HG02973 (cell line): Measurements from ENCODE around the gene CNTLN.
"Not testable (repeated sequence)": the region's sequence is repeated elsewhere in the genome, so short reads cannot be mapped to it uniquely, and the experiment has no call there.

Source experiments
- ATAC-seq: cut with Tn5 transposase; IDR thresholded peaks from one replicate; pipeline ENCODE4 v1.9.1; 2021; ENCODE audit warnings: moderate library complexity; ENCODE audit not compliant: unreplicated experiment

Gene CNTLN

DNA sequence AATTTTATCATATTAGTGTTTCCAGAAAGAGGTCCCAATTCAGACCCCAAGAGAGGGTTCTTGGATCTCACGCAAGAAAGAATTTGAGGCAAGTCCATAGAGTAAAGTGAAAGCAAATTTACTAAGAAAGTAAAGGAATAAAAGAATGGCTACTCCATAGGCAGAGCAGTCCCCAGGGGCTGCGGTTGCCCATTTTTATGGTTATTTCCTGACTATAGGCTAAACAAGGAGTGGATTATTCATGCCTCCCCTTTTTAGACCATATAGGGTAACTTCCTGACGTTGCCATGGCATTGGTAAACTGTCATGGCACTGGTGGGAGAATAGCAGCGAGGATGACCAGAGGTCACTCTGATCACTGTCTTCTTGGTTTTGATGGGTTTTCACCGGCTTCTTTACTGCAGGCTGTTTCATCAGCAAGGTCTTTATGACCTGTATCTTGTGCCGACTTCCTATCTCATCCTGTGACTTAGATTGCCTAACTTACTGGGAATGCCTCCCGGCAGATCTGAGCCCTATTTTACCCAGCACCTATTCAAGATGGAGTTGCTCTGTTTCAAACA is 262.4 kb downstream of the CNTLN start:
- ATAC-seq, result not testable (repeated sequence)

DNA sequence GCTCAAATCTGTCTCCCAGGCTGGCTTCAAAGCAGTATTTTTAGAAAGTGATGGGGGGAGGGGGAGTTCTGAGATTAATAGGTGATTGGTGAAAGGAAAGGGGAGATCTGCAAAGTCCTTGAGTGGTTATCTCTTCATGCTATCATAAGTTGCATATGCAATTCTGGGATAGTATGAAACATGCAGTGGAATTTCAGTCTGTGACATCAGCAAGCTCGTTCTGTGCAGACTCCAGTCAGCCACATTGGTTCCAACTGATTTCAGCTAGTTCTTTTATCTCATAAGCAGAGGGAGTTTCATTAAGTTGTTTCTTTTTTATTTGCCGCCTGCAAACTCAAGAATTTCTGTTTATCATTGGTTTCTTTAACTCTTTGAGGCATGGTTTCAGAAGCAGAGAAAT is 263.5 kb downstream of the CNTLN start:
- no peak for ATAC-seq

DNA sequence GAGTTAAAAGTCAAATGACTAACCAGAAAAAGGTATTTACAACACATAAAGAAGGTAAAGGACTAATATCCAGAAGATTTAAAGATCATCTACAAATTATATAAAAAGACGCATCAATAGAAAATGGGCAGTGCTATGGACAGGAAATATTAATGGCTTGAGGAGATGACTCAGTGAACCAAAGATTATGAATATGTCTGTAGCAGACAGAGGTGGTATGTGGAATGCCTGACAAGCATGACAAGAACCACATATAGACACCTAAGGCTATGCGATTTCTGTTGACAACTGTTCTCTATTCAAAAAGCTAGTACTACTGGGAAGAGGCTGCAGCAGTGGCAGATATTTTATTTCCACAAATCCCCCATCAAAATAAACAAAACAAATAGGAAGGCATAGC is 267.0 kb downstream of the CNTLN start:
- no peak for ATAC-seq

DNA sequence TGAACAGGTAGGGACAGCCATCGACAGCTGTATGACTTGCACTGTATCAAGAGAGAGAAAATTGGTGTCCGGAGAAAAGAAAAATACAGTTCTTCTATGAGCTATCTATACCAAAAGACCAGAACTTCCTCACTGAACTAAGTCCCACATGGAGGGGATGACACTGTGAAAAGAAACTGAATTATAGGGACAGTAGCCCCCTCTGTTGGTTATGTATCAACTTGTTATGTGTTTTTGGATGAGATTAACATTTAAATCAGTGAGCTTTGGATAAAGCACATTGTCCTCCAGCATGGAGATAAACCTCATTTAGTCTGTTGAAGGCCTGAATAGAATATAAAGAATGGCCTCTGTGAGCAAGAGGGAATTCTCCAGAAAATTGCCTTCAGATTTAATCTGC is 267.5 kb downstream of the CNTLN start:
- ATAC-seq, result no peak

DNA sequence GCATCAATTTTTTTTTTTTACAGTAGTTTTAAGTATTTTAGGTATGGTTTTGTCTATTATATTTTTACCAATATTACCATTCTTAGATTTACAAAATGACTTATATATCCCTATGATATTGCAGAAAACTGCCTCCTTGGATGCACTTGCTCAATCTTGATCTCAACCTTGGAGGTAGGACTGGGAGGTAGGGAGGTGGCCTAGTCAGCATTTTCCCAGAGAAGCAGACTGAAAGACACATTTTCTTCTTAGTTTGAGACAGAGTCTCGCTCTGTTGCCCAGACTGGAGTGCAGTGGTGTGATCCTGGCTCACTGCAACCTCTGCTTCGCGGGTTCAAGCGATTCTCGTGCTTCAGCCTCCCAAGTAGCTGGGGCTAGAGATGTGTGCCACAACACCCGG is 268.7 kb downstream of the CNTLN start:
- ATAC-seq, result no peak

DNA sequence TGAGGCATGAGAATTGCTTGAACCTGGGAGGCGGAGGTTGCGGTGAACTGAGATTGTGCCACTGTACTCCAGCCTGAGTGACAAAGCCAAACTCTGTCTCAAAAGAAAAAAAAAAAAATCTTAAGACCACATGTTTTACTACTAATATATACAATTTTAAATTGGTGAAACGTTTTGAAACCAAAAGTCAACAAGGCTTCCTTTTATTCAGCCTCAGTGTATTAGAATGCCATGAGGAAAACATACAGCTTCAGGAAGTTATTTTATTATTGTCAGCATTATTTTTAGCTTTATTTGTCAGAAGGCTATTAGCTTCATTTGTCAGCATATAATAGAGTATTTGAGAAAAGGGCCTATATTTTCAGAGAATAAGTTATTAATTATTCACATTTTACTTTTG is 280.1 kb downstream of the CNTLN start:
- ATAC-seq, result no peak

DNA sequence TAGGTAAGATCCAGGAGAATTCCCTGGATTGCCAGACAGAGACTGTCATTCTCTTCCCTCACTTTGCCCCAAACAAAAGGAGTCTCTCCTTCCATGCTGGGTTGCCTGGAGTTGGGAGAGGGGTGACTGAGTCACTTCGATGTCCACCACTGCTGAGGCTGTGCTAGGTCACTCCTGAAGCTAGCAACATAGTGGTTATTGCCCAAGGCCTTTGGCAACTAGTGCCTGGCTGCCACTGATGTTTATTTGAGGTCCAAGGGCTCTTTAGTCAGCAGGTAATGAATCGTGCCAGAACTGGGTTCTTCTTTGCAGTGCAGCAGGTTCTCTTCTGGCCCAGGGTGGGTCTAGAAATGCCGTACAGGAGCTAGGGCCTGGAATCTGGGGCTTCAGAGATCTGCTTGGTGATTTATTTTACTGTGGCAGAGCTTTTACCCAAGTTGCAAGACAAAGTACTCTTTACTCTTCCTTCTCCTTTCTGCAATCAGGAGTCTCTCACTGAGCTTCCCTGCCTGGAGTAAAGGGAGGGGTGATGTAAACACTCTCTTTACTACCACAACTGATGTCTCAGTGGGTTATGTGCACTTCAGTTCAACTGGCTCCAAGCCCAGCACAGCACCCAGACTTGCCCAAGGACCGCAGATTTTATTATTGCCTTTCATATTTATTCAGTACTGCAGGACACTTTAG is 288.3 kb downstream of the CNTLN start:
- ATAC-seq, result no peak

DNA sequence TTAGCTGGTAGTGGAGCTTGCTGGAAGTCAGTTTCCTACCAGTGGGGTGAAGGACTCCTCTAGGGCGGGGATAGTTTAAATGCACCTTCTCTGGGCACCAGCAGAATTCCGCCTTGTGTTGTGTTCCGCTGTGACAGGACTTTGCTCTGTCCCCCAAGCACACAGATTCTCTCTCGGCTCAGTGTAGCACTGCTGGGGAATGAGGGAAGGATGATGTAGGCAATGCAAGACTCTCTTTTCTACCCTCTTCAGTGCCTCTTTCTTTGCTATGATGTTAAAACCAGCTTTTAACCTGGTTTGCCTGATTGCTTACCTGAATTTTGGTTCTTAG is 288.8 kb downstream of the CNTLN start:
- no peak for ATAC-seq

DNA sequence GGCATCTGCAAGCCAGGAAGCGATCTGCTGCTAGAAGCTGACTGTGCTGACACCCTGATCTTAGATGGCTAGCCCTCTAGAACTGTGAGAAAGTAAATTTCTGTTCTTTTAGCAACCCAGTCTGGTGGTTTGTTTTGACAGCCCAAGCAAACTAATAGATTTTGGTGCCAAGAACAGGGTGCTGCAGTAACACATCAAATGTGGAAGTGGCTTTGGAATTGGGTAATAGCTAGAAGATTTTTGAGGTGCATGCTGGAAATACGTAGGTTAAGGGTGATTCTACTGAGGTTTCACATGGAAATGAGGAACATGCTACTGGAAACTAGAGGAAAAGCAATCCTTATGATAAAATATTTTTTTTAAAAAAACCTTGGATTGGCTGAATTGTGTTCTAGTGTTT is 290.5 kb downstream of the CNTLN start:
- no peak for ATAC-seq

DNA sequence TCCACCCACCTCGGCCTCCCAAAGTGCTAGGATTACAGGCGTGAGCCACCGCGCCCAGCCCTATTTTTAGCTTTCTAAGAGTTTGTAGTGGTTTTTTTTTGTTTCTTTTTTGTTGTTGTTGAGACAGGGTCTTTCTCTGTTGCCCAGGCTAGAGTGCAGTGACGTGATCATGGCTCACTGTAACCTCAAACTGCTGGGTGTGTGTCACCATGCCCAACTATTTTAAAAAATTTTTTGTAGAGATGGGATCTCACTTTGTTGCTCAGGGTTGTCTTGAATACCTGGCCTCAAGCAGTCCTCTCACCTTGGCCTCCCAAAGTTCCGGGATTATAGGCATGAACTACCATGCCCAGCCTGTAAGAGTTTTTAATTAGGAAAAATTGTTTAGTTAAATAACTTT is 298.7 kb downstream of the CNTLN start:
- ATAC-seq, result no peak

DNA sequence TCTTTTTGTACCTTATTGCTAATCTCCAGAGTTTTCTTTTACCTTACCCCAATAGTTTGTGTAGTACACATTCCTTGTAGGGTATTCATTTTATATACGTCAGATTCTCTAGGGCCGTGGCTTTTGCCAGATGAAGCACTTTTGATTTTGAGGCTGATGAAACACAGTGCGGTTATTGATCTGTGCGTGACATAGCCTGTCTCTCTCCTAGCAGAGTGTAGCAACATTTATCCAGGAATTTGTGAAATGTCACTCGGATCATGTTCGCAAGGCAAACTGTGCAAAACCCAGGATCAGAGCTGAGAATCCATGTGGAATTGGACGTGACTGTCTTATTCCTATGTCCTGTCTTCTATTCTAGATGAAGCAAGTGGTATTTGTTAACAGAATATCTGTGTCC is 302.0 kb downstream of the CNTLN start:
- no peak for ATAC-seq

DNA sequence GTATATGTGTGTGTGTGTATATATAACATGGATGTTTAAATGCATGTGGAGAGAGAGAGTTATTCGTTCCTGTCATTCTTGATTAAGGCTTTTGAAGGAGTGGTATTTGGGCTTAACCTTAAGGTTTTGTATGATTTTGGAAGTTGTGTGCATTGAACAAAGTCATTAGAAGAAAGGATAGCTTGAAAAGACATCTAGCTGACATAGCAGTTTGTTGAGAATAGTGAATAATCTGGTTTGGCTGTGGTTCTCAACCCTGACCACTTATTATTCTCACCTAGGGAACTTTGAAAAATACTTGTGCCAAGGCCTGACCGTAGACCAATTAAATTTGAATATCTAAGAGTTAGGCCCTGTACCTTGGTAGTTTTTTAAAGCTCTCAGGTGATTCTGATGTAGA is 303.0 kb downstream of the CNTLN start:
- ATAC-seq, result no peak

DNA sequence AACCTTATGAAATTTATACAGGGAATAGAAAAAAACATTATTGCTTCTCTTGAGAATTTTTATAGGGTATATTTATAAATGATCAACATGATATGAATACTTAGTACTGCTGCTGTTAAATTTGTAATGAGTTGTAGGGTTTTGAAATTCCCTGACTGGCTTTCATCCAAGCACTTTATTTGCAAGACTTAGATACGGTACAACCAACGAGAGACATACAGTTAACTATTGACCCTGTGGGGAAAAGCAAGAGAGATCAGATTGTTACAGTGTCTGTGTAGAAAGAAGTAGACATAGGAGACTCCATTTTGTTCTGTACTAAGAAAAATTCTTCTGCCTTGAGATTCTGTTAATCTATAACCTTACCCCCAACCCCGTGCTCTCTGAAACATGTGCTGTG is 310.3 kb downstream of the CNTLN start:
- not testable (repeated sequence) for ATAC-seq

DNA sequence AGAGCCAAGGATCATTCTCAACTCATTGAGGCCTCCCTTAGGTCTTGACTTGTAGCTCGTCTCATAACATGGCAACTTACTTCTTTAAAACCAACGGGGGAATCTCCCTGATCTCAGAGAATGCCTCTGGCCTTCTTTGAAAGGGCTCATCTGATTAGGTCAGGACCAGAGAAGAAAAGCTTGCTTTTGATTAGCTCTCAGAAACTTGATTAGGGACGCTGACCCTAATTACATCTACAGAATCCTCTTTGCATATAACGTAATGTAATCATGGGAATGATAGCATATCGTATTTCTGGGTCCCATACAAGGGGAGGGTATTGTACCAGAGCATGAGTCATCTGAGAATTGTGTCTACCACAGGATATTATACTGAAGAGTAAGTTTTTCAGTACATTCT is 318.9 kb downstream of the CNTLN start:
- ATAC-seq, result no peak

DNA sequence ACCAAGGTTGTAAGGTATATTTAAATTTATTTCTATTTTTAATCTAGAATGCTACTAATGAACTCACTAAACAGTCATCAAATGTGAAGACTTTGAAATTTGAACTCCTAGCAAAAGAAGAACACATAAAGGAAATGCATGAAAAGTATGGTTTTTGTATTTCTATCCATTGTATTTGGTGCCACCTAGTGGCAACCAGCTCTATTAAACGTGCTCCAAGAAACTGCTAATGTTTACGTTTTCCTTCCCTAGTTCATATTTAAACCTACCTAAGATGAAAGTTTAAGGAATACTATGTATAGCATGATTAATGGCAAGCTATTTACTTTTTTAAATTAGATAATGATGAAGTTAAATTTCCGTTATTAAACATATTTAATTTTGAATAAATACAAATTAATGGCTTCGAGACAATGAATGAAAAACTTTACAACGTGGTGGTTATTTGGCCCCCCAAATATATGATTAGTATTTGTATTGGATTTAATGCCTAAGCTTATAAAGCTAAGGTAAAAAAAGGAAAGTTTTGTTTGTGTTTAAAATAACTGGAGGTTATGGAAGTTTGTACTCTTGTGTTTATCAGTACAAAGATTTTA is 328.1 kb downstream of the CNTLN start:
- no peak for ATAC-seq

DNA sequence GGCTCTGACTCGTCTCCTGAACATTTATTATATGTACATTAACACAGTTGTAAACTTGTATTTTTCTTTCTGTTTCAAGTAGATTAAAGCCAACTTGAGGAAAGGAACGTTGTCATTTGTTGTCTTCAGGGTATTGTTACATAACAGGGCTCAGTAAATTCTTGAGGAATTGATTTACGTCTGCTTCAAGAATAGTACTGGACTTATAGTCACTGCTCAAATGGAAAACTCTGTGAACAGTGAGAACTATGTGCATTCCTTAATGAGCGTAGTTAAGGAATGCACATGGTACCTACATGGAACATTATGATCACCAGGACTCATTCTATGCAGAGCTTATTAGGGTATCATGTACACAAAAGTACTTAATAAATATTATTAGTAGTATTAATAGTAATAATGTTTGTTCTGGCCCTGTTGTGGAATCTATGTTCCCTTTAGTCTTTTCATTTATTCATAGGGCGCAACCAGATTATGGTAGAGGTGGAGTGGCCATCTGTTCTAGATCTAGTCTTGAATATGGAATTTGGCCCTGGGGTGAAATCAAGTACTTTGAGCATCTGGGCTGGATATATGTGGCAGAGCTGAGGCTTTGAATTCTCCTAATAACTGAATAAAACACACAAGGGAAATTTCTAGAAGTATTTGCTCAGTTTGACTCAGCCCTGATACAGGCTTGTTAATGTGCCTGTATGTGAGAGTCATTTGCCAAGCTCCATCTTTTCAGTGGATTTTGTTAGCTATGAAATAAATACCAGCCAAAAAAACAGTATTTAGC is 335.4 kb downstream of the CNTLN start:
- no peak for ATAC-seq

DNA sequence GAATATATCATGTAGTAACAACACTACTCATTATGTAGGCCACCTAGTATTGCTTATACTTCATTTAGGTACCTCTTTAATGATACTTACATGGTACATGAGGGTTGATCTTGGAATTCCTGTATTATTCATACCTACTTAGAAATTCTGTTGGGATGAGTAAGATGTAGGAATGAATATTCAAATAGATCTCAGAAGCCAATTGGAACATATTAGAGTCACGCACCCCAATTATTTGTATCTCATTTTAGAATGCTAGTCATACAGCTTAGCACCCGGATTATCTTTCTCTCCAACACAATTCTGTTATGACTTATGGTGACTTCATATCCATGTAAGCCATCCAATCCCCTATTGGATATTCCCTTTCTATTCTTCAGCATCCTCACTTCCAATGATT is 337.3 kb downstream of the CNTLN start:
- ATAC-seq, result no peak

DNA sequence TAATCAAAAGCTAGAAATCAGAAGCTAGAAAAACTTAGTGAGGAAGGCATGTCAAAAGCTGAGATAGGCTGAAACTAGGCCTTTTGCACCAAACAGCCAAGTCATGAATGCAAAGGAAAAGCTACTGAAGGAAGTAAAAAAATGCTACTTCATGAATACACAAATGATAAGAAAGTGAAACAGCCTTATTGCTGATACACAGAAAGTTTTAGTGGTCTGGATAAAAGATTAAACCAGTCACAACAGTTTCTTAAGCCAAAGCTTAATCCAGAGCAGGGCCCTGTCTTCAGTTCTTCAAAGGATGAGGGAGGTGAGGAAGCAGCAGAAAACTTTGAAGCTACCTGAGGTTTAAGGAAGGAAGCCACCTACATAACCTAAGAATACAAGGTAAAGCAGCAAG is 341.6 kb downstream of the CNTLN start:
- no peak for ATAC-seq

DNA sequence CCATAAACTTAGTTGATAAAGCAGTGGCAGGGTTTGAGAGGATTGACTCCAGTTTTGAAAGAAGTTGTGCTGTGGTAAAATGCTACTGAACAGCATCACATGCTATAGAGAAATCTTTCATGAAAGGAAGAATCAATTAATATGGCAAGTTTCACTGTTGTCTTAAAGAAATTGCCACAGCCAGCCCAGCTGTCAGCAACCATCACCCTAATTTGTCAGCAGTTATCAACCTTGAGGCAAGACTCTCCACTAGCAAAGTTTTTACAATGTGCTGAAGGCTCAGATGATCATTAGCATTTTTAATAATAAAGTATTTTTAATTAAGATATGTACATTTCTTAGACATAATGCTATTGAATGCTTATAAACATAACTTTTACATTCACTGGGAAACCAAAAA is 343.0 kb downstream of the CNTLN start:
- ATAC-seq, result no peak

DNA sequence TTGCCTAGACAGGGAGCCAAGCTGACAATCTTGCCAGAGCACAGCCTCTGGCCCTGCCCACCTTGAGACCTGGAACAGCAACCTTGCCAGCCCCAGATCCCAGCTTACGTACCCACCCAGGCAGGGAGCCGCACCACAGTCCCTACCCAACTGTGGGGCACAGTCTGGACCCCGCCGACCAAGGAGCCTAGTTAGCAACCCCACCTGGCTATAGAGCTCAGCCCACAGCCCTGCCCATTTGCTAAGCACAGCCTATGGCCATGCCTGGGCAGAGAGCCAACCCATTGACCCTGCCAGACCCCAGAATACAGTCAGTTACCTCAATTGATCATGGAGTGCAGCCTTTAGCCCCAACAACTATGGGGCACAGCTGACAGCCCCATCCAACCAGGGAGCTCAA is 346.1 kb downstream of the CNTLN start:
- no peak for ATAC-seq

DNA sequence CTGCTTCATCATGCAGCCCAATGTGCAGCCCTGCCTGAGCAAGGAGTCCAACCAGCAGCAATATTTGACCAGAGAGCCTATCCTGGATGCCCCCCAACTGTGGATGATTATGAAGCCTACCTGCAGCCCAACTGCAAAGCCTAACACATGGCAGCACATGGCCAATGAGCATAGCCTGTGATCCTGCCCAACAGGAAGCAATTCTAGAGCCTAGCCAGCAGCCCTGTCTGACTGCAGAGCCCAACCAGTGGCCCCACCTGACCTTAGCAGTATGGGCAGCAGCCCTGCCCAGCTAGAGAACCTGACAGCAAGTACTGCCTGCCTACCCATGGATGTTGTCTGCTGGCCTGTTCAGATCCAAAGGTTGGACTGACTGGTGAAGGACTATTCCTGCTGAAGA is 346.7 kb downstream of the CNTLN start:
- ATAC-seq, result no peak

DNA sequence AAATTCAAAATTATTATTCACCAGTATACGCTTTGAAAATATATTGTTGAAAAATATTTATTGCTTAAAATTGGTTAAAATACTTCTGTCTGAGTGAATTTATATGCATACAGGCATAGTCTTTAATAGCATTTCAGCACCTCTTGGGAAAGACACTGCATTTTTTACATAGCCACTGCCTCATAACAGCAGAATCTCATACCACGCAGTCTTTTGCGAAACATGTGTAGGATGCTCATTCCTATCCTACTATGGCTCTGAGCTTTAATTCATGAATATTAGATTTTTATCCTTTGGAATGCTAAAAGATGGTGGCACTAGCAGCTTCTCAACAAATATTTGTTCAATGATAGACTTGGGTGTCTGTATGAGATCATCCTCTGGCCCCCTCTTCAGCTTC is 350.1 kb downstream of the CNTLN start:
- no peak for ATAC-seq
